Measurements from ENCODE around the gene CSF3R.
A peak's percentile ranks its signal among the peaks of the same experiment; 100 is the strongest.
"Not testable (repeated sequence)": the region's sequence is repeated elsewhere in the genome, so short reads cannot be mapped to it uniquely, and the experiment has no call there.

The CSF3R gene

DNA sequence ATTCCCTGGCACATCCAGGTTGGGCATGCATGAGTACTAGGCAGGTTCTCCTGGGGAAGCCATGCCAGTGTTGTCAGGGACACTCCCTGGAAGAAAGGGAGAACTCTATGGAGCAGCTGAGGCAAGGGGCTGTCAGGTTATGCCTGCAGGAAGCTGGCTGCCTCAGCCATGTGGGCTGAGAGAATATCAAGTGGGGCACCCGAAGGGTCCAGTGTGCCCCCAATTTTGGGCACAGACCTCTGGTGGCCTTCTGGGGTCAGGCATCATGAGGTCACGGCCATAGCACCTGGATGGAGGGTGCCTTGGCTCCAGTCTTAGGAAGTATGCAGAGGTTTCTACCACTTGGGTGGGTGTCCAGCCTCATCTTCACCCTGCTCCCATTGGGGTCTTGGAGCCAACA, 2.6 kb downstream of the CSF3R start:
- TF ChIP-seq, protein P1, sequence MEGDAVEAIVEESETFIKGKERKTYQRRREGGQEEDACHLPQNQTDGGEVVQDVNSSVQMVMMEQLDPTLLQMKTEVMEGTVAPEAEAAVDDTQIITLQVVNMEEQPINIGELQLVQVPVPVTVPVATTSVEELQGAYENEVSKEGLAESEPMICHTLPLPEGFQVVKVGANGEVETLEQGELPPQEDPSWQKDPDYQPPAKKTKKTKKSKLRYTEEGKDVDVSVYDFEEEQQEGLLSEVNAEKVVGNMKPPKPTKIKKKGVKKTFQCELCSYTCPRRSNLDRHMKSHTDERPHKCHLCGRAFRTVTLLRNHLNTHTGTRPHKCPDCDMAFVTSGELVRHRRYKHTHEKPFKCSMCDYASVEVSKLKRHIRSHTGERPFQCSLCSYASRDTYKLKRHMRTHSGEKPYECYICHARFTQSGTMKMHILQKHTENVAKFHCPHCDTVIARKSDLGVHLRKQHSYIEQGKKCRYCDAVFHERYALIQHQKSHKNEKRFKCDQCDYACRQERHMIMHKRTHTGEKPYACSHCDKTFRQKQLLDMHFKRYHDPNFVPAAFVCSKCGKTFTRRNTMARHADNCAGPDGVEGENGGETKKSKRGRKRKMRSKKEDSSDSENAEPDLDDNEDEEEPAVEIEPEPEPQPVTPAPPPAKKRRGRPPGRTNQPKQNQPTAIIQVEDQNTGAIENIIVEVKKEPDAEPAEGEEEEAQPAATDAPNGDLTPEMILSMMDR (conservative IDR thresholded peaks at IDR 0.05; ENCODE audit: low read depth, low read length) = no peak
- no peak overlapping the region for H3K4me3 ChIP-seq (ENCODE audit: low read depth, low read length)
- DNase-seq (ENCODE audit: low read depth) = no peak

DNA sequence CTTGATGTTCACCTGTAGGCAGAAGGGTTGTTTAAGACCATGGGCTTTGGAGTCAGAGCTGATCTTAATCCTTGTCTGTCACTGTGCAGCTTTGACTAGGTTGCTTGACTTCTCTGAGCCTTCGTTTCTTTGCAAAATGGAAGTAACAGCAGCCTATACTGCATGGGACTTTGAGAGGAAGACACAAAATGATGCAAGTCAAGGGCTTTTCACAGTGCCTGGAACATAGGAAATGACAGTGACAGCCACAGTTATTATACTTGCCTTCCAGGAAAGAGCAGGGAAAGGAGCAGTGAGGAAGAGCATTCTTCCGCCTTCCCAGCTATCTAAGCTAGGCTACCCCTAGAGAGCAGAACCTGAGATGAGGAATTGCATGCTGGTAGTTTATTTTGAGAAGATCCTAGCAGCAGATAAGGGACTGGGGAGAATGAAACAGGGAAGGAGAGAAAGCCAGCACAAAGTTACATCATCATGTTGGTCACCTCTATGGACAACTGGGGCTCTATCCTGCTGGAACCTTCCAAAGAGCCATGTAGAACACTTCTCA, 3.1 kb downstream of the CSF3R start:
- peak; percentile 31 for DNase-seq (ENCODE audit: low read depth)
- TF ChIP-seq, protein P1 (conservative IDR thresholded peaks at IDR 0.05; ENCODE audit: low read depth, low read length) = no peak
- no peak overlapping the region for H3K4me3 ChIP-seq (ENCODE audit: low read depth, low read length)

DNA sequence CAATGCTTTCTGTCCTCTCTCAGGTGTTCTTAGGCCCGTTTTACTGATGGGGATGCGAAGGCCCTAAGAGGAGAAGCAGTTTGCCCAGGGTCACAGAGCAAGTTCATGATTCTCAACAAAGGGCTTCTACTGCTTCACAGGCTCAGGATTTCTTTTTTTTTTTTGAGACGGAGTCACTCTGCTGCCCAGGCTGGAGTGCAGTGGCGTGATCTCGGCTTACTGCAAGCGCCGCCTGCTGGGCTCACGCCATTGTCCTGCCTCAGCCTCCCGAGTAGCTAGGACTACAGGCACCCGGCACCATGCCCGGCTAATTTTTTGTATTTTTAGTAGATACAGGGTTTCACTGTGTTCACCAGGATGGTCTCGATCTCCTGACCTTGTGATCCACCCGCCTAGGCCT, 5.1 kb downstream of the CSF3R start:
- not testable (repeated sequence) for H3K4me3 ChIP-seq (ENCODE audit: low read depth, low read length); DNase-seq (ENCODE audit: low read depth)

DNA sequence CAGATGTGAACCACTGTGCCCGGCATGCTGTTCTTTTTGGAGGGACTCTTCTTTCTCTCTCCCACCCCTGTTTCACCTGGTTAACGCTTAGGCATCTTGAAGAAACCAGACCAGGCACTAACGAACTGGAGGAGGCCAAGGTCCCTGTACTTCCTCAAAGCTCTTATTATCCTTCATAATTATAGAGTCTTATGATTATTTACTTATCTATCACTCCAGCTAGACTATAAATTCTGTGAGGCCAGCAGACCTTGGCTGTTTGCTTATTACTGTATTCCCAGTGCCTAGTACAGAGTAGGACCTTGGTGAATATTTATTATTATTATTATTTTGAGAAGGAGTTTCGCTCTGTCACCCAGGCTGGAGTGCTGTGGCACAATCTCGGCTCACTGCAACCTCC, 5.8 kb downstream of the CSF3R start:
- TF ChIP-seq, protein P1 (conservative IDR thresholded peaks at IDR 0.05; ENCODE audit: low read depth, low read length) = no peak
- H3K4me3 ChIP-seq (ENCODE audit: low read depth, low read length) = no peak overlapping the region
- DNase-seq (ENCODE audit: low read depth) = no peak

DNA sequence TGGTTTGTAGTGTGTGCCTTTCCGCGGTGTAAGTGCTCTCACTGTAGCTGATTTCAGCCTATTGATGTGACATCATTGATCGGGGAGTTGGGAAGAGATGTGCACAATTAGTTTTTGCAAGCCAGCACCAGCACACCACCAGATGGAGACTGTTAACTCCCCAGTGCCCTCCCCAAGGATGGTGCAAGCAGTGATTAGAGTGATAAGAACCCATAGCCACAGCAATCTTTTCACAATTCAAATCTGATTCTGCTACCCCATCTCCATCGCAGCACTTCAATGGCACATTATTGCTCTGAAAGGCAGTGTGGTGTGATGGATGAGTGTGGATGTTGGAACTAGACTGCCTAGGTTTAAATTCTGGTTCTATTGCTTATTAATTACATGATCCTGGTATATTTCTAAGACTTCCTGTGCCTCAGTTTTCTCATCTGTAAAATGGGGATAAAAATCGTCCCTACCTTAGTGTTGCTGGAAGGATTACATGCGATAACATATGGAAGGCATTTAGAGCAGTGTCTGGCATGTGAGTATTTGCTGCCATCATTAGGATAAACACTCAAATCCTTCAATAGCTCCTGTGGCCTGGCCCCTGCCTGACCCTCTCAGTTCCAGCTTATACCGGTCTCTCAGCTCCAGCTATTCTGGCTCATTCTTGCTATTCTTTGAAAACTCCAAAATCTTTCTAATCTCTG, 6.7 kb downstream of the CSF3R start:
- no peak overlapping the region for H3K4me3 ChIP-seq (ENCODE audit: low read depth, low read length)
- TF ChIP-seq, protein P1 (conservative IDR thresholded peaks at IDR 0.05; ENCODE audit: low read depth, low read length) = peak; percentile 17
- no peak for DNase-seq (ENCODE audit: low read depth)

DNA sequence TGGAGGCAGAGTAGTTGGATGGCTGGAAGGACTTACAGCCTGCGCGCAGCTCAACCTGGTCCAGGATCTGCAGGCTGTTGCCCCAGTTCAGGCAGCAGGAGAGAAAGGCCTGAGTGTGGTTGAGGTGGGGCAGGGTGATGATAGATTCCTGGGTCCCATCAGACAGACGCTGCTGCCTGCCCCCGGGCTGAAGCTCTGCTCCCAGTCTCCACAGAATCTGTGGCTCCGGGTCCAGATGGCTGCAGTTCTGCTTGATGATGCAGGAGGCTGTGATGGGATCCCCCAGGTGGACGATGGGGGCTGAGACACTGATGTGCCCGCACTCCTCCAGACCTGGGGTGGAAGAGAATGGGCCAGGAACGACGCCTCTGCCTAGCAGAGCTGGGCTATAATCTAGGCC, 7.4 kb downstream of the CSF3R start:
- H3K4me3 ChIP-seq (ENCODE audit: low read depth, low read length) = no peak overlapping the region
- no peak for DNase-seq (ENCODE audit: low read depth)
- TF ChIP-seq, protein P1 (conservative IDR thresholded peaks at IDR 0.05; ENCODE audit: low read depth, low read length) = no peak

DNA sequence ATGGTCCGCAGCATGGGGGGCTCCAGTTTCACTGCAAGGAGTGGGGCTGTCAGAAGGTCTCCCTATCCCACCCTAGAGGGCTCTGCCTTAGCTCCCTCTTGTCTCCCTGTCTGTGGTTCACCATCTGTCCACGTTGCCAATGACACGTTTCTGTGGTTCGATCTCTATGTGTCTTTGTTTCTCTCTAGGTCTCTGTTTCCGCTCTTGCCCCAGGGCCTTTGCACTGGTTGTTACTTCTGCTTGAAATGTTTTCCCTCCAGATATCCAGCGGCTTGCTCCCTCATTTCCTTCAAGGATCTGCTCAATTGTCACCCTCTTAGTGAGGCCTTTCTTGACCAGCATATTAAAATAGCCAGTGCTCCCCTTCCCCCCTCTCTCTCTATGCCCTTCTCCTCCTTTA, 10.1 kb downstream of the CSF3R start:
- H3K4me3 ChIP-seq (ENCODE audit: low read depth, low read length) = no peak overlapping the region

More for the DNA sequence above, 10.1 kb downstream of the CSF3R start:
- DNase-seq (ENCODE audit: low read depth) = no peak
- TF ChIP-seq, protein P1 (conservative IDR thresholded peaks at IDR 0.05; ENCODE audit: low read depth, low read length) = no peak
